Endothelial cell of umbilical vein (primary cell): Measurements from ENCODE around the gene FAM53B. TPM values are rescaled to one million over a fixed set of nuclear protein-coding genes. Genes with fewer than 3 reads are reported as not detected.

Experiments used
- BruUV-seq: library from RNA; stranded (reverse); fragments of 400-500 nt; replicated peaks from 2 replicates; lab custom pipeline; 2021; lab: Mats Ljungman, UMichigan
- CTCF ChIA-PET: fragments of 300-600, 350-600 bp; sonication (Branson Sonifier 250); formaldehyde crosslinking; loops from one replicate; lab custom pipeline; 2021; ENCODE audit warnings: antibody characterized with exemption, inconsistent platforms; lab: Charles Lee
- POLR2A ChIA-PET: fragments of 300-600, 350-600 bp; sonication (Branson Sonifier 250); formaldehyde crosslinking; loops from one replicate; lab custom pipeline; 2021; ENCODE audit warnings: antibody characterized with exemption, inconsistent platforms; lab: Charles Lee
- DNase-seq: peaks from one replicate; pipeline ENCODE4 v3.0.0-alpha.2; 2011; ENCODE audit warnings: low read depth, low spot score
- FAIRE-seq: peaks from 2 replicates; lab custom pipeline; 2011; peaks lifted over from hg19 to GRCh38; lab: Jason Lieb, UNC
- H2AFZ ChIP-seq: 2 replicates; pipeline ENCODE4 v1.6.0; 2012; ENCODE audit warnings: low read depth, low read length, control low read depth, inconsistent platforms
- H3K27ac ChIP-seq: 2 replicates; pipeline ENCODE4 v1.5.1; 2011; ENCODE audit warnings: low read depth, mild to moderate bottlenecking, control low read depth, low read length, moderate library complexity; ENCODE audit not compliant: insufficient read depth
- H3K27me3 ChIP-seq, 2 experiments: 2 replicates each; pipeline versions ENCODE4 v1.6.0 to v1.6.1; 2011; ENCODE audit warnings: low read length in 2 of 2, mixed read lengths in 1 of 2; ENCODE audit not compliant: control insufficient read depth in 2 of 2, insufficient read depth in 2 of 2
- H3K36me3 ChIP-seq, 2 experiments: 2 replicates in 1 of 2; 3 replicates in 1 of 2; pipeline ENCODE4 v1.5.1; 2011; ENCODE audit warnings: low read length in 2 of 2, mild to moderate bottlenecking in 1 of 2, moderate library complexity in 1 of 2; ENCODE audit not compliant: control insufficient read depth in 2 of 2, insufficient read depth in 2 of 2; ENCODE audit errors: extremely low read depth in 1 of 2
- H3K4me1 ChIP-seq: 3 replicates; pipeline ENCODE4 v1.5.1; 2011; ENCODE audit warnings: mild to moderate bottlenecking, low read length; ENCODE audit not compliant: control insufficient read depth, insufficient read depth; ENCODE audit errors: extremely low read depth
- H3K4me2 ChIP-seq: 2 replicates; pipeline ENCODE4 v1.6.1; 2011; ENCODE audit warnings: low read length, control low read depth, mixed read lengths; ENCODE audit not compliant: insufficient read depth
- H3K4me3 ChIP-seq, 3 experiments: fragments of 200-600 bp in 1 of 3; sonication (generic), shearing (Covaris generic) in 1 of 3; replicated peaks in 1 of 3; 2 replicates each; pipeline ENCODE4 v1.5.1; 2011 to 2016; ENCODE audit warnings: control low read depth in 3 of 3, low read length in 3 of 3, mild to moderate bottlenecking in 2 of 3, inconsistent platforms in 1 of 3, low read depth in 1 of 3, moderate library complexity in 1 of 3; ENCODE audit not compliant: insufficient read depth in 1 of 3
- H3K79me2 ChIP-seq: 2 replicates; pipeline ENCODE4 v1.6.0; 2012; ENCODE audit warnings: low read length, inconsistent platforms; ENCODE audit not compliant: control insufficient read depth, insufficient read depth
- H3K9ac ChIP-seq: replicated peaks from 2 replicates; pipeline ENCODE3; 2011; ENCODE audit warnings: low read length, control low read depth; ENCODE audit not compliant: insufficient read depth; ENCODE audit errors: extremely low read depth
- H3K9me1 ChIP-seq: replicated peaks from 3 replicates; pipeline ENCODE4 v1.6.0; 2011; ENCODE audit warnings: mild to moderate bottlenecking, low read length; ENCODE audit not compliant: control insufficient read depth, insufficient read depth; ENCODE audit errors: extremely low read depth
- H3K9me3 ChIP-seq: replicated peaks from 2 replicates; pipeline ENCODE4 v1.5.1; 2012; ENCODE audit warnings: low read length, inconsistent platforms; ENCODE audit not compliant: control insufficient read depth, insufficient read depth
- H4K20me1 ChIP-seq: replicated peaks from 2 replicates; pipeline ENCODE3; 2011; ENCODE audit warnings: mild to moderate bottlenecking, low read length; ENCODE audit not compliant: control insufficient read depth, insufficient read depth; ENCODE audit errors: extremely low read depth
- EZH2 ChIP-seq: IDR thresholded peaks from 2 replicates; pipeline ENCODE4 v1.6.1; 2012; ENCODE audit warnings: borderline replicate concordance, low read depth, mild to moderate bottlenecking, moderate library complexity, low read length, inconsistent platforms; ENCODE audit not compliant: severe bottlenecking
- FOS ChIP-seq: IDR thresholded peaks from 2 replicates; pipeline ENCODE4 v1.6.1; 2011; ENCODE audit warnings: mild to moderate bottlenecking, low read length, moderate library complexity, borderline replicate concordance; ENCODE audit not compliant: insufficient read depth
- GATA2 ChIP-seq: IDR thresholded peaks from 2 replicates; pipeline ENCODE4 v1.7.0; 2011; ENCODE audit warnings: low read depth, mild to moderate bottlenecking, moderate library complexity, mixed read lengths, low read length; ENCODE audit not compliant: insufficient read length, insufficient read depth
- JUN ChIP-seq: IDR thresholded peaks from 2 replicates; pipeline ENCODE4 v1.6.1; 2011; ENCODE audit warnings: borderline replicate concordance, low read depth; ENCODE audit not compliant: insufficient read length, insufficient read depth
- MAX ChIP-seq: IDR thresholded peaks from 2 replicates; pipeline ENCODE4 v1.6.1; 2011; ENCODE audit not compliant: insufficient read depth, insufficient read length
- MYC ChIP-seq: IDR thresholded peaks from one replicate; pipeline ENCODE4 v1.6.1; 2011; ENCODE audit warnings: mild to moderate bottlenecking, low read depth, low read length
- POLR2A ChIP-seq: IDR thresholded peaks from 2 replicates; pipeline ENCODE4 v1.6.1; 2012; ENCODE audit warnings: low read depth, mild to moderate bottlenecking, control low read depth, low read length
- POLR2AphosphoS5 ChIP-seq: IDR thresholded peaks from 2 replicates; pipeline ENCODE4 v1.6.1; 2012; ENCODE audit warnings: low read depth, mild to moderate bottlenecking, control low read depth, low read length, moderate library complexity; ENCODE audit not compliant: insufficient read depth
- dilution Hi-C: fragments of 300-500 bp; cut with MboI; formaldehyde crosslinking; loops from one replicate; pipeline ENCODE4 v1.15.0; 2019; ENCODE audit warnings: low sequenced_read_pairs; ENCODE audit not compliant: extremely low pct_ligation_motif_present
- intact Hi-C: fragments of 100-400 bp; cut with micrococcal nuclease; formaldehyde crosslinking; loops from one replicate; pipeline ENCODE4 v1.10.0; 2022
- polyA plus RNA-seq, 4 experiments: library from polyadenylated mRNA; depleted of rRNA in 3 of 4; stranded (reverse) in 3 of 4; unstranded in 1 of 4; fragments of >200 nt; gene quantifications; 2 replicates each; pipeline versions ENCODE4 v1.2.1 to v1.2.3, GENCODE V29; 2011 to 2012; ENCODE audit warnings: missing spikeins in 1 of 4
- total RNA-seq: library from RNA; stranded (reverse); gene quantifications from 2 replicates; pipeline ENCODE4 v1.2.3, GENCODE V29; 2021
- TF ChIP-seq, protein P1 (sequence below), 2 donors: IDR thresholded peaks; 1 replicate in 1 of 2; 2 replicates in 1 of 2; pipeline ENCODE4 v1.5.1; 2011; ENCODE audit warnings: low read length in 2 of 2, mild to moderate bottlenecking in 2 of 2, moderate library complexity in 2 of 2, control low read depth in 1 of 2, inconsistent platforms in 1 of 2, low read depth in 1 of 2; ENCODE audit not compliant: insufficient read depth in 1 of 2; ENCODE audit errors: extremely low read depth in 1 of 2

Gene FAM53B
- total and polyA plus RNA-seq, 2 donors (not counting 3 experiments of a cell fraction or from before 2014, with no cell fraction given) = 8.5 to 21.1 TPM

GRCh38 chr10:124703372-124703771 is 40.8 kb downstream of the FAM53B start:
- Histone ChIP-seq H3K9ac (no peak overlapping the region), H3K4me1 (peaks cover 24% of the 10 kb centered on the region), H3K9me3 (no peaks in the 10 kb centered on the region), H3K9me1 (no peaks in the 10 kb centered on the region), H2AFZ (no peak overlapping the region), H3K27ac (no peak overlapping the region), H3K4me2 (no peak overlapping the region), H3K4me3 (no peak overlapping the region), H3K27me3 (no peaks in the 10 kb centered on the region), H3K36me3 (peaks cover 0 to 3% of the 10 kb centered on the region in 2 experiments), H3K79me2 (no peaks in the 10 kb centered on the region), H4K20me1 (no peaks in the 10 kb centered on the region)
- POLR2A ChIA-PET = no interaction called here
- DNase-seq (no peak), FAIRE-seq (no peak)
- TF ChIP-seq FOS = no peak
- TF ChIP-seq POLR2A = no peak
- no peak for TF ChIP-seq GATA2
- TF ChIP-seq MYC = no peak
- no peak for TF ChIP-seq POLR2AphosphoS5
- TF ChIP-seq MAX = no peak
- TF ChIP-seq, protein P1, sequence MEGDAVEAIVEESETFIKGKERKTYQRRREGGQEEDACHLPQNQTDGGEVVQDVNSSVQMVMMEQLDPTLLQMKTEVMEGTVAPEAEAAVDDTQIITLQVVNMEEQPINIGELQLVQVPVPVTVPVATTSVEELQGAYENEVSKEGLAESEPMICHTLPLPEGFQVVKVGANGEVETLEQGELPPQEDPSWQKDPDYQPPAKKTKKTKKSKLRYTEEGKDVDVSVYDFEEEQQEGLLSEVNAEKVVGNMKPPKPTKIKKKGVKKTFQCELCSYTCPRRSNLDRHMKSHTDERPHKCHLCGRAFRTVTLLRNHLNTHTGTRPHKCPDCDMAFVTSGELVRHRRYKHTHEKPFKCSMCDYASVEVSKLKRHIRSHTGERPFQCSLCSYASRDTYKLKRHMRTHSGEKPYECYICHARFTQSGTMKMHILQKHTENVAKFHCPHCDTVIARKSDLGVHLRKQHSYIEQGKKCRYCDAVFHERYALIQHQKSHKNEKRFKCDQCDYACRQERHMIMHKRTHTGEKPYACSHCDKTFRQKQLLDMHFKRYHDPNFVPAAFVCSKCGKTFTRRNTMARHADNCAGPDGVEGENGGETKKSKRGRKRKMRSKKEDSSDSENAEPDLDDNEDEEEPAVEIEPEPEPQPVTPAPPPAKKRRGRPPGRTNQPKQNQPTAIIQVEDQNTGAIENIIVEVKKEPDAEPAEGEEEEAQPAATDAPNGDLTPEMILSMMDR (IDR thresholded peaks at IDR 0.05; ENCODE audit: extremely low read depth in 1 of 2, insufficient read depth in 1 of 2, low read depth in 1 of 2, low read length in 2 of 2) = no peak
- no peak for TF ChIP-seq JUN
- TF ChIP-seq EZH2 = no peak
- intact Hi-C loops = no loop called here
- dilution Hi-C loops = no loop called here
- no TSS peak for BruUV-seq
- CTCF ChIA-PET = interaction anchor here (6.2 kb wide), 1 partner anchor 38 kb away, joined by 61 read pairs; no protein-coding TSS in a partner anchor
